ENCODE measurements around the gene PIF1.
"Not testable (repeated sequence)": the region's sequence is repeated elsewhere in the genome, so short reads cannot be mapped to it uniquely, and the experiment has no call there.

Gene PIF1

GRCh38 chr15:64810497-64811326, 14.7 kb downstream of the PIF1 start:
- DNase-seq (ENCODE audit: low read depth): no peak

- DNase-seq (ENCODE audit: low read depth): peak; percentile 63
These were observed 15.6 kb downstream of the PIF1 start for GRCh38 chr15:64809649-64810496.

DNA sequence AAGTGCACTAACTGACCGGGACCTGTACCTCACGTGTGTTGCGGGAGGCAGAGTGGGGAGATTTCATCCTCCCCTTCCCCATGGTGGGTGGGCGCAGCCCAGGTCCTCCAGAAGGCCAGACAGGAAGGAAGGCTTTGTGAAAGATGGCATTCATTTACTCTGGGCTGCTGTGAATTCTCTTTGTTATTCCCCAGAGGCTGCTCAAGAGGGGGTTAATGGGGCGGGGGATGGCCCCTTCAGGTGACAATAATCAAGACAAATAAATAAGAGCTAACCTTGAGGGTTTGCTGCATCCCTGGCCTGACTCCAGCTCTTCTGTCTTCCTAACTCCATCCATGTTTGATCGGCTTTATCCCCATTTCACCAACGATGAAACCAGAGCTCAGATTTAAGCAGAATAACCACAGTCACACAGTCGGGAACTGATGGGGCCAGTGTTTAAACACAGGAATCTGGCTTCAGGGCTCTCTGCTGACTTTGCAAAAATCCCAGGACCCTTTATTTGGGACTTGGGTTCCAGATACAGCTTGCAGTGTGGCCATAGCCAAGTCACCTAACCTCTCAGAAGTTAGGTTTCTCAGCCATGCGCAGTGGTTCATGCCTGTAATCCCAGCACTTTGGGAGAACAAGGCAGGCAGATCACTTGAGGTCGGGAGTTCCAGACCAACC, 16.5 kb downstream of the PIF1 start:
- DNase-seq (ENCODE audit: low read depth): no peak

GRCh38 chr15:64807751-64808222, 17.7 kb downstream of the PIF1 start:
- DNase-seq (ENCODE audit: low read depth): no peak

DNA sequence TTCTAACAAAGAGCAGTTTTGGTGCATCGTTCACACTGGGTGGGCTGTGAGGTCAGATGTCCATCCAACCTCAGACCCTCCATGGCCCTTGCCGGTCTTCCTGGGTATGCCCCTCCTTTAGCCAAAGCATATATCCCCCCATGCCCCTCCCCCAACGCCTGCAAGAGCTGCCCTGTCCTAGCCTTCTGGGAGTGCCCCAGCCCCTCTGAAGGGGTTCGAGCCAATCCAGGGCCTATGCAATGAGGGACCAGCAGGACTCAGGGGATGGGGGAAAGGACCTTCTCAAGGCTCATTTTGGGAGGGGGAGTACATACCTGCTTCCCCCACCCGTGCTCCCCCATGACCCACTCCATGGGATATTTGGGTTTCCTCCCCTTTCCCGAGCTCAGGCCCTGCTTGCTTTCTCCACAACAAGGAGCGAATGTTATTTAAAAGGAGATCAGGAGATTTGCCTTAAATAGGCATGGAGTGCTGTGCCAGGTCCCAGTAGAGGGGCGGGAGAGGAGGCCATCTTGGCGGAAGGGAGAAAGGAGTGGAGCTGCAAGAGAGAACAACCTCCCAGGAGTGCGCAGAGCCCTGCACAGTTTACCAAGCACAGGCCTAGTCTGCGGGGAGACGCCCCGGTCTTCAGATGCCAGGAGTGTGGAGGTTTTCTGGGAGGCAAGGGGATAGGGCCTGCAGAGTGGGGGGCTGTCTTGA, 18.2 kb downstream of the PIF1 start:
- DNase-seq (ENCODE audit: low read depth): no peak

DNA sequence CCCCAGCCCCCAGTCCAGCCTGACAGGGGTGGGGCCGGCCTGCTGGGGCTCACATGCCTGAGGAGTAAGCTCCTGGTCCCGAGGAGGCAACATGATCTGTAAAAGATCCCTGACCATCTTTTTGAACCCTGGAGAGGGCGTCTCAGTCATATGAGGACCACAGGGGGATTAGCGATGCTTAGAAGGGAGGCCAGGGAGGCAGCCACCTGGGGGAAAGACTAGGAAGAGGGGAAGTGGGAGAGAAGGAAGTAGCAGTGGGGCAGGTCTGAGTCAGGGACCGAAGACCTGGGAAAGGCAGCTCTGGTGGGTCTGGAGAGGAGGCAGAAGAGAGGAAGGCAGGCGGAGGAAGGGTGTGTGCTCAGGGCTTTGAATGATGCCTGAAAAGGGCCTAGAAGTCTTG, 18.9 kb downstream of the PIF1 start:
- DNase-seq (ENCODE audit: low read depth): no peak

GRCh38 chr15:64804619-64805018, 20.8 kb downstream of the PIF1 start:
- DNase-seq (ENCODE audit: low read depth): no peak

GRCh38 chr15:64803526-64803925, 21.9 kb downstream of the PIF1 start:
- DNase-seq (ENCODE audit: low read depth): no peak

GRCh38 chr15:64800476-64800875, 25.0 kb downstream of the PIF1 start:
- DNase-seq (ENCODE audit: low read depth): no peak

DNA sequence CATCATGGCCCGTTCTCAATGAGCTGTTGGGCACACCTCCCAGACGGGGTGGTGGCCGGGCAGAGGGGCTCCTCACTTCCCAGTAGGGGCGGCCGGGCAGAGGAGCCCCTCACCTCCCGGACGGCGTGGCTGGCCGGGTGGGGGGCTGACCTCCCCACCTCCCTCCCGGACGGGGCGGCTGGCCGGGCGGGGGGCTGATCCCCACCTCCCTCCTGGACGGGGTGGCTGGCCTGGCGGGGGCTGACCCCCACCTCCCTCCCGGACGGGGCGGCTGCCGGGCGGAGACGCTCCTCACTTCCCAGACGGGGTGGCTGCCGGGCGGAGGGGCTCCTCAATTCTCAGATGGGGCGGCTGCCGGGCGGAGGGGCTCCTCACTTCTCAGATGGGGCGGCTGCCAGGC, 26.5 kb downstream of the PIF1 start:
- DNase-seq (ENCODE audit: low read depth): not testable (repeated sequence)

DNA sequence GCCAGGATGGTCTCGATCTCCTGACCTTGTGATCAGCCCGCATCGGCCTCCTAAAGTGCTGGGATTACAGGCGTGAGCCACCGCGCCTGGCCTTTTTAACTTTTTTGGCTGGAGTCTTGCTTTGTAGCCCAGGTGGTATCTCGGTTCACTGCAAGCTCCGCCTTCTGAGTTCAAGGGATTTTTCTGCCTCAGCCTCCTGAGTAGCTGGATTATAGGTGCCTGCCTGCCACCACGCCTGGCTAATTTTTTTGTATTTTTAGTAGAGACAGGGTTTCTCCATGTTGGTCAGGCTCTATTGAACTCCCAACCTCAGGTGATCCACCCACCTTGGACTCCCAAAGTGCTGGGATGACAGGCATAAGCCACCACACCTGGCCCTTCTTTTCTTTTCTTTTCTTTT, 29.5 kb downstream of the PIF1 start:
- DNase-seq (ENCODE audit: low read depth): not testable (repeated sequence)

GRCh38 chr15:64795299-64795698, 30.1 kb downstream of the PIF1 start:
- not testable (repeated sequence) for DNase-seq (ENCODE audit: low read depth)

DNA sequence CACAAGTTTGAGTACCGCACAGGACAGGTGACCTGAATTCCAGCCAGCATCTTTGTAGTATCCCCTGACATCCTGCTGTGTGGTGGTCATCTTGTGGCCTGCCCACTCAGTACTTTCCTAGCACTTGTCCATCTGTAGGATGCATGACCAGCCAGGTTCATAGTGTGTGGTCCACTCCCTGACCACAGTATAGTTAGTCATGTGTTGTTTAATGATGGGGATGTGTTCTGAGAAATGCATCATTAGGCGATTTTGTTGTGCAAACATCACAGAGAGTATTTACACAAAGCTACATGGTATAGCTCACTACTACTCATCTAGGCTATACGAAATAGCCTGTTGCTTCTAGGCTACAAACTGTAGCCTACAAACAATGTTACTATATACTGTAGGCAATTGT, 33.2 kb downstream of the PIF1 start:
- no peak for DNase-seq (ENCODE audit: low read depth)

DNA sequence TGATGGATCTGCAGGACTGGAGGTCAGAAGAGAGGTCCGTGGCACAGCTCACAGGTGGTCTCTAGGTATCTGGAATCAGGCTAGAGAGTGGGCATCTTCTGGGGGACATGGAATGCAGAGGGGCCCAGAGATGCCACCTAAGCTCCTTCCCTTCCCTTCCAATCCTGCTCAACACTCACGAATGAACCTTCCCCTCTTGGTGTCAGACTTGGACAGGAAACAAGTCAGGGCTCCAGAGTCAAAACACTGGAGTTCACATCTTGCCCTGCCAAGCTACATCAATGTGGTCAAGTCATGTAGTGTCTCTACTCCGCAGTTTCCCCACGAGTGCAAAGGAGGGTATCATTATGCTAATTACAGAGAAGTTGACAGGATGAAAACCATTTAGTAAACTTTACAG, 34.0 kb downstream of the PIF1 start:
- no peak for DNase-seq (ENCODE audit: low read depth)

GRCh38 chr15:64783796-64784195, 41.7 kb downstream of the PIF1 start:
- DNase-seq (ENCODE audit: low read depth): no peak

DNA sequence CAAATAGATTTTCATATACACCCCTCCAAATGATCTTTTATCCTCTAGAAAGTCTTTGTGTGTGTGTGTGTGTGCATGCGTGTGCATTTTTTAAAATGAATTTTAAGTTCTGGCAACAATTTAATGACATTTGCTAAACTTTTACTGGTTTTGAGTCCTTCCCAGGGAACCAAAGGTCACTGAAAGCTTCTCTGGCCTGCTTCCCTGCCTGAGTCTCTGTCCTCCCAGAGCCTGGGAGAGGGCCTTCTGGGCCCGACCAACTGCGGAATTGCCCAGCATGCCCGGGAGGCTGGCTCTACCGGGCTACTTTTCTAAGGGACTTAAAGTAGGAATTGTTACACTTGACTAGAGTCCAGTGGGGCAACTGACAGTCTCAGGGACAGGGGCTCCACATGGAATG, 42.7 kb downstream of the PIF1 start:
- DNase-seq (ENCODE audit: low read depth): no peak

- no peak for DNase-seq (ENCODE audit: low read depth)
These were observed 44.1 kb downstream of the PIF1 start for GRCh38 chr15:64781299-64781698.

- no peak for DNase-seq (ENCODE audit: low read depth)
These were observed 44.8 kb downstream of the PIF1 start for GRCh38 chr15:64780600-64781156.

- no peak for DNase-seq (ENCODE audit: low read depth)
These were observed 45.8 kb downstream of the PIF1 start for GRCh38 chr15:64779630-64780029.

DNA sequence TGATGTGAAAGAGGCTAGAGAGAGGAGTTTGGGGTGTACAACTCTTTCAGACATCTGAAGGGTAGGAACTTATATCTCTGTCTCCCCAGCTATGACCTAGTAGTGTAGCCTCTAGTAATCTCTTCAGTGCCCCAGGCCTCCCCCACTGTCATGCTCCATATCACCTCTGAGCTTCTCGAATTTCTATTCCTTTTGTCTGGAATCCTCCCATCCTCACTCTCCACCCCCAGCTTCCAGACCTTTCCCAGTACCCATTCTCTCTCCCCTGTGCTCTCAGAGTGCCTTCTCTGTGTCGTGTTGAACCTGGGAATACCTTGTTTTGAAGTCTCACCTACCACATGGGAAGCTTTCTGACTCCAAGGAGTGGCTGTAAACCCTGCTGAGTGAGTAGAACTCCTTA, 46.4 kb downstream of the PIF1 start:
- DNase-seq (ENCODE audit: low read depth): no peak

DNA sequence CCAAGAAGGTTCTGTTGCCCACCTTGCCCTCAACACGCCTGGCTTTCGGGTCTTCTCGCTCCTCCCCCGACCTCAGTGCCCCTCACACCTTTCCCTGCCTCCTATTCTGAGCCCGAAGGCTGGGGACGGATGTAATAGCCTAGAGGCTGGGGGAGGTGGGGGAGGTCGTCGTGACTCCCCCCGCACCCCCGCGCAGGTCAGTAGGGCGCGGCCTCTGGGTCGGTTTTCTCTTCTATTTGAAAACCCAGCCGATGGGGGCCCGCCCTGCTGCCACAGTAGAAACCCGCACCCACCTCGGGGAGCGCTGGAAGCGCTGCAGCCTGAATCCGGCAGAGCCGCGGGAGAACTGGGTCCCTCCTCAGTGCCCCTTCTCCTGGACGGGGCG, 49.1 kb downstream of the PIF1 start:
- DNase-seq (ENCODE audit: low read depth): no peak
